Stimulated activated CD4-positive, alpha-beta T cell treated with anti-CD3 and anti-CD28 coated beads, Interleukin-1b, Interleukin-23, amount 100 ng/mL, for 4 hours (primary cell): ENCODE data around the gene ITM2B.

Experiments used
- DNase-seq, 2 donors: peaks; one replicate each; pipeline ENCODE4 v3.0.0-alpha.2; 2020; ENCODE audit warnings: low read depth in 2 of 2

ITM2B gene

GRCh38 chr13:48304143-48304876, 71.3 kb downstream of the ITM2B start:
- DNase-seq = no peak

GRCh38 chr13:48311223-48311622, 78.2 kb downstream of the ITM2B start:
- DNase-seq = no peak

GRCh38 chr13:48315969-48316650, 83.1 kb downstream of the ITM2B start:
- DNase-seq = no peak

GRCh38 chr13:48316826-48317510, 84.0 kb downstream of the ITM2B start:
- no peak for DNase-seq

GRCh38 chr13:48317511-48318376, 84.7 kb downstream of the ITM2B start:
- DNase-seq = no peak

- DNase-seq = no peak
These were observed 85.4 kb downstream of the ITM2B start for GRCh38 chr13:48318377-48318811.

- DNase-seq = no peak
These were observed 86.0 kb downstream of the ITM2B start for GRCh38 chr13:48318821-48319511.
